Hepatocyte (in vitro differentiated cells): ENCODE measurements around the gene ECHS1. TPM values are rescaled to one million over a fixed set of nuclear protein-coding genes. Genes with fewer than 3 reads are reported as not detected.

ENCODE experiments used
- DNase-seq: peaks from one replicate; pipeline ENCODE4 v3.0.0-alpha.2; 2016; ENCODE audit warnings: low spot score
- H2AFZ ChIP-seq: fragments of 200-600 bp; sonication (generic); 2 replicates; pipeline ENCODE4 v1.6.0; 2016; ENCODE audit warnings: antibody characterized with exemption, mild to moderate bottlenecking
- H3K27ac ChIP-seq: fragments of 200-600 bp; sonication (generic); 2 replicates; pipeline ENCODE4 v1.5.1; 2016; ENCODE audit warnings: mild to moderate bottlenecking
- H3K27me3 ChIP-seq: fragments of 200-600 bp; sonication (generic); 2 replicates; pipeline ENCODE4 v1.6.1; 2016
- H3K36me3 ChIP-seq: fragments of 200-600 bp; sonication (generic); replicated peaks from 2 replicates; pipeline ENCODE4 v1.5.1; 2016; ENCODE audit warnings: low read depth; ENCODE audit not compliant: insufficient read depth
- H3K4me1 ChIP-seq: fragments of 200-600 bp; sonication (generic); 2 replicates; pipeline ENCODE4 v1.5.1; 2016; ENCODE audit warnings: mild to moderate bottlenecking, moderate library complexity; ENCODE audit not compliant: insufficient read depth
- H3K4me2 ChIP-seq: fragments of 200-600 bp; sonication (generic); 2 replicates; pipeline ENCODE4 v1.6.0; 2016
- H3K4me3 ChIP-seq: fragments of 200-600 bp; sonication (generic); 2 replicates; pipeline ENCODE4 v1.5.1; 2016; ENCODE audit warnings: mild to moderate bottlenecking
- H3K79me2 ChIP-seq: fragments of 200-600 bp; sonication (generic); 2 replicates; pipeline ENCODE4 v1.6.0; 2017; ENCODE audit warnings: mild to moderate bottlenecking
- H3K9me2 ChIP-seq: fragments of 200-600 bp; sonication (generic); replicated peaks from 2 replicates; pipeline ENCODE4 v1.6.0; 2017; ENCODE audit warnings: mild to moderate bottlenecking; ENCODE audit not compliant: insufficient read depth
- H3K9me3 ChIP-seq: fragments of 200-600 bp; sonication (generic); 2 replicates; pipeline ENCODE4 v1.5.1; 2016; ENCODE audit warnings: low read depth, mild to moderate bottlenecking
- H4K20me1 ChIP-seq: fragments of 200-600 bp; sonication (generic); 2 replicates; pipeline ENCODE4 v1.6.0; 2016; ENCODE audit warnings: mild to moderate bottlenecking; ENCODE audit not compliant: insufficient read depth, poor library complexity, severe bottlenecking
- CTCF ChIP-seq: fragments of 200-600 bp; sonication (generic); IDR thresholded peaks from 2 replicates; pipeline ENCODE4 v1.5.1; 2016; ENCODE audit warnings: antibody characterized with exemption, mild to moderate bottlenecking; ENCODE audit not compliant: poor library complexity
- EZH2 ChIP-seq: fragments of 200-600 bp; sonication (generic); IDR thresholded peaks from 2 replicates; pipeline ENCODE4 v1.6.1; 2016; ENCODE audit warnings: antibody characterized with exemption, mild to moderate bottlenecking, borderline replicate concordance
- EZH2phosphoT487 ChIP-seq: fragments of 200-600 bp; sonication (generic); IDR thresholded peaks from one replicate; pipeline ENCODE4 v1.6.1; 2018; ENCODE audit warnings: antibody characterized with exemption, mild to moderate bottlenecking, low read depth, moderate library complexity; ENCODE audit not compliant: unreplicated experiment, severe bottlenecking
- WGBS: methylation state at CpG from one replicate; pipeline ENCODE4 v1.1.6; 2016; ENCODE audit warnings: low lambda C conversion rate; ENCODE audit errors: missing lambda C conversion rate; 5-methylcytosine and 5-hydroxymethylcytosine counted together
- polyA plus RNA-seq: library from polyadenylated mRNA; unstranded; fragments of >200 nt; fragmentation: Nextera tagmentation; extraction: Ambion mirVana; gene quantifications from 2 replicates; pipeline ENCODE4 v1.2.1, GENCODE V29; 2016
- total RNA-seq: library from RNA; depleted of rRNA; stranded (reverse); fragments of >200 nt; gene quantifications from 2 replicates; pipeline ENCODE4 v1.2.3, GENCODE V29; 2014

ECHS1 gene
- total and polyA plus RNA-seq, 2 experiments from 2014 or later: 146 to 204 TPM

GRCh38 chr10:133366130-133366478, 7.0 kb downstream of the ECHS1 start:
- WGBS: 91% methylated on average over 17 of the region's 17 CpGs
- Histone ChIP-seq H3K27ac (no peak overlapping the region), H3K4me3 (no peak overlapping the region), H3K4me2 (no peak overlapping the region), H3K27me3 (no peaks in the 10 kb centered on the region), H3K9me2 (no peaks in the 10 kb centered on the region), H3K36me3 (no peaks in the 10 kb centered on the region), H4K20me1 (no peaks in the 10 kb centered on the region), H2AFZ (no peak overlapping the region), H3K9me3 (no peaks in the 10 kb centered on the region), H3K4me1 (no peaks in the 10 kb centered on the region), H3K79me2 (no peaks in the 10 kb centered on the region)
- DNase-seq: no peak
- TF ChIP-seq CTCF (no peak), EZH2phosphoT487 (no peak), EZH2 (no peak)

- H4K20me1 ChIP-seq: no peaks in the 10 kb centered on the region
- DNase-seq: no peak
- no peaks in the 10 kb centered on the region for H3K36me3 ChIP-seq
- peaks cover under 1% of the 10 kb centered on the region for H3K4me1 ChIP-seq
- H3K9me3 ChIP-seq: no peaks in the 10 kb centered on the region
- H3K9me2 ChIP-seq: no peaks in the 10 kb centered on the region
- H3K27ac ChIP-seq: no peak overlapping the region
- TF ChIP-seq CTCF (no peak), EZH2 (no peak), EZH2phosphoT487 (no peak)
- H3K27me3 ChIP-seq: no peaks in the 10 kb centered on the region
- H3K79me2 ChIP-seq: no peaks in the 10 kb centered on the region
- no peak overlapping the region for H3K4me3 ChIP-seq
- H2AFZ ChIP-seq: no peak overlapping the region
- WGBS: 95% methylated on average over 13 of the region's 13 CpGs
- H3K4me2 ChIP-seq: no peak overlapping the region
Measured at GRCh38 chr10:133365461-133366129, 7.6 kb downstream of the ECHS1 start.

- H3K9me3 ChIP-seq: no peaks in the 10 kb centered on the region
- no peaks in the 10 kb centered on the region for H3K9me2 ChIP-seq
- no peaks in the 10 kb centered on the region for H3K36me3 ChIP-seq
- WGBS: 90% methylated on average over 29 of the region's 29 CpGs
- H3K79me2 ChIP-seq: no peaks in the 10 kb centered on the region
- H3K27ac ChIP-seq: peak overlapping the region; percentile 40
- H4K20me1 ChIP-seq: no peaks in the 10 kb centered on the region
- DNase-seq: no peak
- H3K27me3 ChIP-seq: no peaks in the 10 kb centered on the region
- H3K4me2 ChIP-seq: no peak overlapping the region
- H2AFZ ChIP-seq: no peak overlapping the region
- H3K4me1 ChIP-seq: peaks cover 8% of the 10 kb centered on the region
- H3K4me3 ChIP-seq: no peak overlapping the region
- no peak for TF ChIP-seq CTCF
- TF ChIP-seq EZH2phosphoT487: no peak
- TF ChIP-seq EZH2: no peak
Measured at GRCh38 chr10:133364645-133365431, 8.3 kb downstream of the ECHS1 start.
